ENCODE measurements around the gene YES1. TPM values are rescaled to one million over a fixed set of nuclear protein-coding genes. Genes with fewer than 3 reads are reported as not detected.

The YES1 gene
- total and polyA plus RNA-seq, 2 of the 8 experiments (the other 6 are each of a cell fraction or from before 2014, with no cell fraction given), result 14.8 to 94.3 TPM

DNA sequence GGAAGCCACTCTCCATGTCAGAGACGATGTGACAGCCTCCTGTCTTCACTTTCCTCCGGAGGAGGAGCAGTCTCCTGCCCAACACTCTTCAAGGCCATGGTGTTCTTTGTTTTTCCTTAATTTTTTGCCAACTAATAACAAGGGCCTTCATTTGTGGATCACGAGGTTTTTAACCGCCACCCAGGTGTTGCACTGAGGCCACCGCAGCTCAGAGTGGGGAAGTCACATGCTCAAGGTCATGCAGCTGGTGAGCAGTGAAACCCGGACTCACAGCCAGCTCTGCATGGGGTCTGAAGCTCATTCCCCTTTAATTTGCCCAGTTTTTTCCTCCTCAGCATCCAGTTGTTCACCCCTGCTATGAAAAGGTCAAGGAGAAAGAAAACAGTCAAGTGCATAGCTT lies 119.2 kb downstream of the YES1 start (continued):
- TF ChIP-seq, protein P1, sequence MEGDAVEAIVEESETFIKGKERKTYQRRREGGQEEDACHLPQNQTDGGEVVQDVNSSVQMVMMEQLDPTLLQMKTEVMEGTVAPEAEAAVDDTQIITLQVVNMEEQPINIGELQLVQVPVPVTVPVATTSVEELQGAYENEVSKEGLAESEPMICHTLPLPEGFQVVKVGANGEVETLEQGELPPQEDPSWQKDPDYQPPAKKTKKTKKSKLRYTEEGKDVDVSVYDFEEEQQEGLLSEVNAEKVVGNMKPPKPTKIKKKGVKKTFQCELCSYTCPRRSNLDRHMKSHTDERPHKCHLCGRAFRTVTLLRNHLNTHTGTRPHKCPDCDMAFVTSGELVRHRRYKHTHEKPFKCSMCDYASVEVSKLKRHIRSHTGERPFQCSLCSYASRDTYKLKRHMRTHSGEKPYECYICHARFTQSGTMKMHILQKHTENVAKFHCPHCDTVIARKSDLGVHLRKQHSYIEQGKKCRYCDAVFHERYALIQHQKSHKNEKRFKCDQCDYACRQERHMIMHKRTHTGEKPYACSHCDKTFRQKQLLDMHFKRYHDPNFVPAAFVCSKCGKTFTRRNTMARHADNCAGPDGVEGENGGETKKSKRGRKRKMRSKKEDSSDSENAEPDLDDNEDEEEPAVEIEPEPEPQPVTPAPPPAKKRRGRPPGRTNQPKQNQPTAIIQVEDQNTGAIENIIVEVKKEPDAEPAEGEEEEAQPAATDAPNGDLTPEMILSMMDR (IDR thresholded peaks at IDR 0.05; ENCODE audit: control extremely low read depth in 1 of 3, insufficient read depth in 1 of 3, low read depth in 1 of 3, low read length in 3 of 3), result no peak
- TF ChIP-seq TAF7 (optimal IDR thresholded peaks at IDR 0.05; ENCODE audit: borderline replicate concordance, low read depth, low read length) (no peak), JUN (IDR thresholded peaks at IDR 0.05; ENCODE audit: low read depth, low read length) (no peak), NANOG (IDR thresholded peaks at IDR 0.05; ENCODE audit: insufficient read depth, low read depth, low read length, poor library complexity, severe bottlenecking) (no peak), SIRT6 (IDR thresholded peaks at IDR 0.05; ENCODE audit: low read length) (no peak), TEAD4 (IDR thresholded peaks at IDR 0.05; ENCODE audit: low read depth, low read length) (no peak), USF2 (IDR thresholded peaks at IDR 0.05; ENCODE audit: low read length) (no peak), SP4 (IDR thresholded peaks at IDR 0.05; ENCODE audit: low read length) (no peak), MAX (IDR thresholded peaks at IDR 0.05) (no peak)
